Retinal pigment epithelial cell (primary cell): ENCODE data around the gene DIP2B.

Experiments
- DNase-seq: peaks from one replicate; pipeline ENCODE4 v3.0.0-alpha.2; 2010; ENCODE audit warnings: low read depth
- H3K4me3 ChIP-seq: 2 replicates; pipeline ENCODE4 v1.5.1; 2011; ENCODE audit warnings: mild to moderate bottlenecking, low read length, control low read depth, moderate library complexity
- TF ChIP-seq, protein P1 (sequence below): conservative IDR thresholded peaks from 2 replicates; pipeline ENCODE4 v1.5.1; 2011; ENCODE audit warnings: low read depth, low read length, control low read depth, inconsistent platforms

The DIP2B gene

GRCh38 chr12:50599366-50600095 is 94.7 kb downstream of the DIP2B start:
- no peak overlapping the region for H3K4me3 ChIP-seq
- TF ChIP-seq, protein P1, sequence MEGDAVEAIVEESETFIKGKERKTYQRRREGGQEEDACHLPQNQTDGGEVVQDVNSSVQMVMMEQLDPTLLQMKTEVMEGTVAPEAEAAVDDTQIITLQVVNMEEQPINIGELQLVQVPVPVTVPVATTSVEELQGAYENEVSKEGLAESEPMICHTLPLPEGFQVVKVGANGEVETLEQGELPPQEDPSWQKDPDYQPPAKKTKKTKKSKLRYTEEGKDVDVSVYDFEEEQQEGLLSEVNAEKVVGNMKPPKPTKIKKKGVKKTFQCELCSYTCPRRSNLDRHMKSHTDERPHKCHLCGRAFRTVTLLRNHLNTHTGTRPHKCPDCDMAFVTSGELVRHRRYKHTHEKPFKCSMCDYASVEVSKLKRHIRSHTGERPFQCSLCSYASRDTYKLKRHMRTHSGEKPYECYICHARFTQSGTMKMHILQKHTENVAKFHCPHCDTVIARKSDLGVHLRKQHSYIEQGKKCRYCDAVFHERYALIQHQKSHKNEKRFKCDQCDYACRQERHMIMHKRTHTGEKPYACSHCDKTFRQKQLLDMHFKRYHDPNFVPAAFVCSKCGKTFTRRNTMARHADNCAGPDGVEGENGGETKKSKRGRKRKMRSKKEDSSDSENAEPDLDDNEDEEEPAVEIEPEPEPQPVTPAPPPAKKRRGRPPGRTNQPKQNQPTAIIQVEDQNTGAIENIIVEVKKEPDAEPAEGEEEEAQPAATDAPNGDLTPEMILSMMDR: no peak
- DNase-seq: no peak

- DNase-seq: no peak
- H3K4me3 ChIP-seq: no peak overlapping the region
- TF ChIP-seq, protein P1: no peak
Observed at GRCh38 chr12:50600364-50600763, 95.6 kb downstream of the DIP2B start.

GRCh38 chr12:50603817-50604639 is 99.2 kb downstream of the DIP2B start:
- no peak for DNase-seq
- TF ChIP-seq, protein P1: no peak
- no peak overlapping the region for H3K4me3 ChIP-seq

DNA sequence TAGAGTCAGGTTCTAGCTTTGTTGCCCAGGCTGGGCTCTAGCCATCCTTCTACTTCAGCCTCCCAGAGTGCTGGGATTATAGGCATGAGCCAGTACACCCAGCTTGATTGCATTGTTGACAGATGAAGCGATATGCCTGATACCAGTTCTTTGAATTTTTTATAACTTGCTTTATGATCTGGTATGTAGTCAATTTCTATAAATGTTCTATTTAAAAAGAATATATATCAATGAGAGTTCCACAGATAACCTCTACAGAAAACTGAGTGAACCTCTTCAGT is 99.8 kb downstream of the DIP2B start:
- DNase-seq: no peak
- TF ChIP-seq, protein P1: no peak
- no peak overlapping the region for H3K4me3 ChIP-seq

GRCh38 chr12:50606675-50607375 is 102.0 kb downstream of the DIP2B start:
- no peak for DNase-seq
- TF ChIP-seq, protein P1: no peak
- H3K4me3 ChIP-seq: no peak overlapping the region

- H3K4me3 ChIP-seq: no peak overlapping the region
- DNase-seq: no peak
- TF ChIP-seq, protein P1: no peak
Observed at GRCh38 chr12:50609292-50609874, 104.6 kb downstream of the DIP2B start.
